Activated CD4-positive, alpha-beta T cell treated with anti-CD3 and anti-CD28 coated beads, Interleukin-2, amount 50 U/mL, for 24 hours (primary cell): ENCODE measurements around the gene EXOC1.
"Not testable (repeated sequence)": the region's sequence is repeated elsewhere in the genome, so short reads cannot be mapped to it uniquely, and the experiment has no call there.

Experiments
- DNase-seq, 2 donors: peaks; one replicate each; pipeline ENCODE4 v3.0.0-alpha.2; 2020; ENCODE audit warnings: low read depth in 1 of 2, low spot score in 1 of 2

The EXOC1 gene

GRCh38 chr4:55853484-55854046 lies at the start of gene EXOC1:
TSS of gene EXOC1 (plus strand) at chr4:55853648. CDS start at chr4:55858324, 4,676 bp downstream.
- DNase-seq, result peak; percentile 95 to 96

DNA sequence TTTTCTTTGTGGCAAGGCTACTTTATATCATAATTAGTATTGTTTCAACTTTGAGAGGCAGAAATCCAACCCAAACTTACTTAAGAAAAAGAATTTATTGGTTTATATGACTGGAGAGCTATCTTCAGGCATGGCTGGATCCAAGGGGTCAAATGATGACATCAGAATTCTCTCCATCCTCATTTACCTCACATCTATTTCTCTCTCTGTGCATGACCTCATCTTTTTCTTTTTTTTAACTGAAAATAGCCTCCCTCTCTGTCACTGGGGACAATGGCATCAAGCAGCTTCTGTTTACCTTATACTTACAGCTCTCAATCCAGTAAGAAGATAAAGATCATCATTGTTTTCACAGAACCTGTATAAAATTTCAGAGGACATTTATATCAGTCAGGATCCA lies 45.9 kb upstream of the EXOC1 start:
- no peak for DNase-seq

DNA sequence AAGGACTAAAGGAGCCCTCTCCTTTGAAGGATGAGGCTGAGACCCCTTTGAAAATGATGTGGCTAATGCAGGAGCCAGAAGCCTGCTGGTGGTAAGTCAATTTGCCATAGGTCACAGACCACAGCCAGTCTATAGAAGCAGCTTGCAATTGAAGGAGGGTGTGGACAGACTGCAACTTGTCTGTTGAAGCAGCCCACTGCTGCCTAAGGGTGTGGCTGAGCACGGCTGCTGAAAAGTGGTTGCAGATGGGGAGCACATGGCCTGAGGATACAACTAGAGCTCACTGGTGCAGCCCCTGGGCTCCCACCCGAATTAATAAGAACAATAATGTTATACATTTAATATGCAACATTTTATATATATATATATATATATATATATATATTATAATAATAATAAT lies 45.3 kb upstream of the EXOC1 start:
- DNase-seq, result no peak

GRCh38 chr4:55808632-55809031 lies 44.8 kb upstream of the EXOC1 start:
- DNase-seq, result no peak

DNA sequence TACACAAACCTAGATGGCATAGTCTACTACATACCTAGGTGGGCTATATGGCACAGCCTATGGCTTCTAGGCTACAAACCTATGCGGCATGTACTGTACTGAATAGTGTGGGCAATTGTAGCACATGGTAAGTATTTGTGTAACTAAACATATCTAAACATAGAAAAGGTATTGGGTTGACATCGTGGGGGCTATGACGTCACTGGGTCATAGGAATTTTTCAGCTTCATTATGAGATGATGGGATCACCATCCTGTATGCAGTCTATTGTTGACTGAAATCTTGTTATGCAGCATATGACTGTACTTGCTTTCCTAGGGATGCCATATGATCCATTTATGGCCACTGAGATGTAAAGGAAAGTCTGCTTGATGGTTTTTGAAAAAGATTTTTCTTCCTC lies 35.8 kb upstream of the EXOC1 start:
- DNase-seq, result no peak

- DNase-seq, result peak in 1 of 2 donors; percentile 1
These were observed 33.8 kb upstream of the EXOC1 start, which contains the start of gene EXOC1L for GRCh38 chr4:55819634-55820033. TSS of gene EXOC1L (plus strand) at chr4:55819790. CDS start at chr4:55820027, 237 bp downstream.

DNA sequence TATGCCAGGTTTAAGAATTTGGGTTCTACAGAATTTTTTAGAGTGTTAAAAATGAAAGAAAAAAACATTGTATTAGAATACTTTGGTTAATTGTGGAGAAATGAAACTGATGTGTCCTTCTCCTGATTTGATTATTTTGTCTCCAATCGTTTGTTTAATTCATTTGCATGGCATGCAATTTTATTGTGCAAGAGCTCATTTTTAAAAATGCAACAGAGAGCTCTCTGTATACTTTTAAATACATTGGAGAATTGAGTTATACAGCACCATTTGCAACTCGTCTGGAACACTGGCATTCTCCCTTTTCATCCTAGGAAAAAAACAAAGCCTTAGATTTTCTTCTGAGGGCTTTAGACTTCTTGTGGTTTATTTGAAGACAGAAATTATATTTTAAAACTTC lies 33.2 kb upstream of the EXOC1 start:
- no peak for DNase-seq

GRCh38 chr4:55822329-55822728 lies 31.1 kb upstream of the EXOC1 start:
- DNase-seq, result no peak

DNA sequence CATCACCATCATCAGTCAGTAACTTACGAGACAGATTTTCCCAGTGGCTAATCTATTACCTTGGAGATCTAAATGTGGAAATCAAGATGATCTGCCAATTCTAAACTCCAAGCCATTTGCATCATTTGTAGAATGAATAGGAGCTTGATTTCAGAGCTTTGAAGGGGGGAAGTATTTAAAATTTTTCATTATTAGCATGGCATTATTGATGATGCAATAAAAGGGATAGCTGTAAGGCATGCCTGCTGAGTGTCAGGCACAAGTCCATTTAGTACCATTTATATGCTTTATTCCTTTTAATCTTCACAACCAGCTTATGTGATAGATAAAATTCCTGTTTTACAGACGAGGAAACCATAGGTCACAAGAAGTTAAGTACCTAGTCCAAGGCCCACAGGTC lies 28.6 kb upstream of the EXOC1 start:
- DNase-seq, result no peak

DNA sequence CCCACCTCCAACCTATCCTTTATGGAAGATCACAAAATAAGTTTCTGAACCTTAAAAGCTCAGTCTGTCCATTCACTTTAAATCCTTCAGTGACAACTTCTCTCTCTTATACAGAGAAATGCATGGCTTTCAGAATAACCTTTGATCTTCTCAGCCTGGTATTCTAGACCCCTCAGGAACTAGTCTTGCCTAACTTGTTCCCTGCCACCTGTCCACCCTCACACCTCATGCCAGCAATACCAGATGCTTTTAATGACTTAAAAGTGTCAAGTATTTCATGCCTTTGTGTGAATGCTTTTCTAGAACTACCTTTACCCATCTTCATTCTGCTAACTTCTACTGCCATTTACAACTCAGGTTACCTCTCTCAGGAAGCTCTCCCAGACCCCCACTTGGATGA lies 26.5 kb upstream of the EXOC1 start:
- no peak for DNase-seq

GRCh38 chr4:55827582-55827981 lies 25.9 kb upstream of the EXOC1 start:
- DNase-seq, result no peak

DNA sequence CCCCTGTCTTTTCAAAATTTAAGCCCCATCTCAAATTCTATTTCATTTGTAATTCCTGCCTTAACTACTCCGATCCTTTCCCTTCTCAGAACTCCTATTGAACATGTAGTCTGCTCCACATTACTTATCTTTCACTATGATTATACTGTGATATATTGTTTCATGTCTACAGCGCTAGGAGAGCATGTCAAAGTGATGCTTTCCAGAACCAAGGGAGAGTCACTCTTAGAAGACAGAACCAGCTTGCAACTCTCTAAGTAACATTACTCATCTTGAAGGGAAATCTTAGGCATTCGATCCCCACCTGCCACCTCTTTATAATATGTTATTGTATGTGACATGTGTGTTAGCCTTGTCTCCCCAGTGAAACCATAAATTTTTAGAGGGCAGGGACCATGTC lies 23.4 kb upstream of the EXOC1 start:
- no peak for DNase-seq

GRCh38 chr4:55830716-55831115 lies 22.7 kb upstream of the EXOC1 start:
- DNase-seq, result no peak

DNA sequence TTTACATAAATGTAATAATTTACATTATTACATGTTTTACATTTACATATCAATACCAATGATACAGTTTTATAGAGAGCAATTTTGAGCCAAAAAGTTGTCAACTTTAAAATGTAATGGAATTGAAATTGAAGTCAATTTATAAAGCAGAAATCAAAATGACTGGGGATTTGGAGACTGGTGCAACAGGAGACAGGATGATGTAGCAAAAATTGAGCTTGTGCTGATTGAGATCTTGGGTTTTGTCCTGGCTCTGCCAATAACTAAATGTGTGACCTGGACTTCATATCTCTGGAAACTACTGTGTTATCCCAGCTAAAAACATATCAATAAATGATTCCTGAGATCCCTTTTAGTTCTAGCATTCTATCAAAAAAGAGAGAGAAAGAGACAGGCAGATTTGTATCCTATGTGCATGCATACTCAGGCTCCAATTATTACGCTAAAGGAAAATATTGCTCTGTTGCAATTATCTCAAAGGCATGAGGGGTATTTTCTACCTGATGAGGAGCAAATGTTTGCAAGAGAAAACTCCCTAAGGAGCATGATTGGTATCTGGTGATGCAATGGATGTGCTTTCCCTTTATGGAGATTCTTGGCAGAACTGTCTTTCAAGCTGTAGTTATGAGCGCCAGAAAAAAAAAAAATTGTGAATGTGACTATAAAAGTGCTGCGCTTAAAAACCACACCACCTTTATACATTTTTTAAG lies 19.2 kb upstream of the EXOC1 start:
- DNase-seq, result no peak

GRCh38 chr4:55837903-55838302 lies 15.5 kb upstream of the EXOC1 start:
- no peak for DNase-seq

GRCh38 chr4:55838356-55838755 lies 15.1 kb upstream of the EXOC1 start:
- no peak for DNase-seq

DNA sequence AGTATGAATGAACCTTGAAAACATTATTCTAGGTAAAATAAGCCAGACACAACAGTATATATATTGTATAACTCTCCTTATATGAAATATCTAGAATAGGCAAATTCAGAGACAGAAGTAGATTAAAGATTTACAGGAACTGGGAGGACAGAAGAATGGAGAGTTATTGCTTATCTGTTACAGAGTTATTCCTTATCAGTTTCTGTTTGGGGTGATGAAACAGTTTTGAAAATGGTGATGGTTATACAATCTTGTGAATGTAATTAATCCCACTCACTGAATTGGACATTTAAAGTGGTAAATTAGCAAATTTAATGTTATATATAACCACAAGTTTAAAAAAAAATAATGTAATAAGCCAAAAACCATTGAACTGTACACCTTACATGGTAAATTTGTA lies 14.5 kb upstream of the EXOC1 start:
- no peak for DNase-seq

- no peak for DNase-seq
These were observed 12.5 kb upstream of the EXOC1 start for GRCh38 chr4:55840956-55841355.

DNA sequence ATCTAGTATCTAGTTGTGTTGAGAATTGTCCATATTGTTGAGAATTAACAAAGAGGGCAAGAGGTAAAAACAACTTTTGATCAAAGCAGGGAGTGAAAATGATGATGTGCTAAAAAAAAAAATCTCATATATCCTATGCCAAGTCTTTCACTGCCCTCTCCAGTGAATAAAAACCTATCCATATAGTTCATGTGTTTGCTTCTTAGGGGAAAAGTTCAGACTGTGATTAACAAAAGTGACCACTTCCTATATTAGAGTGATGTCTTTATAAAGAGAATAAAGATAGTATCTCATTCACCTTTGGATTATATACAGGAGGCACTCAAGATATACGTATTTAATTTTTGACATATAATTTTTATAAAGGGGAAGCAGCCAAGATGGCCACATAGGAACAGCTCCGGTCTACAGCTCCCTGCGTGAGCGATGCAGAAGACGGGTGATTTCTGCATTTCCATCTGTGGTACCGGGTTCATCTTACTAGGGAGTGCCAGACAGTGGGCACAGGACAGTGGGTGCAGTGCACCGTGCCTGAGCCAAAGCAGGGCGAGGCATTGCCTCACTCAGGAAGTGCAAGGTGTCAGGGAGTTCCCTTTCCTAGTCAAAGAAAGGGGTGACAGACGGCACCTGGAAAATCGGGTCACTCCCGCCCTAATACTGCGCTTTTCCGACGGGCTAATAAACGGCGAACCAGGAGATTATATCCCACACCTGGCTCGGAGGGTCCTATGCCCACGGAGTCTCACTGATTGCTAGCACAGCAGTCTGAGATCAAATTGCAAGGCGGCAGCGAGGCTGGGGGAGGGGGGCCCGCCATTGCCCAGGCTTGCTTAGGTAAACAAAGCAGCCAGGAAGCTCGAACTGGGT lies 11.8 kb upstream of the EXOC1 start:
- not testable (repeated sequence) for DNase-seq

GRCh38 chr4:55842312-55842711 lies 11.1 kb upstream of the EXOC1 start:
- not testable (repeated sequence) for DNase-seq

- DNase-seq, result no peak
These were observed 3.7 kb upstream of the EXOC1 start for GRCh38 chr4:55849724-55850123.

DNA sequence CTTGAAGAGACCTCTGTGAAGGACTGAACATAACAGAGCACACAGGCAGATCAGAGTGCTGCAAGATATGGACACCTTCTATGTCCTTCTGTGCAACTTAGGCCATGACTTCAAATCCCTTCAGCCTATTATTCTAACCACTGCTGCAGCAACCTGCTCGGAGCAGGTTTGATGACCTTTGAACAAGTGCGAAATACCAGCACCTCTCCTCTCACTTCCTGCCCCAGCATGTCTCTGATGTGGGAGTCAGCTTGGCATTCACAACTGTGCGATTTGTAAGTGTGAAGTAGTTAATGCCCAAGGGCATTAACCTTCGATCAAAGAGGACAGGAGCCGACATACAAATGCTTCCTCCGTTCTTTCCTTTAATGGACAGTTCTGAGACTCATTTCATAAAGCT lies 1.6 kb upstream of the EXOC1 start:
- no peak for DNase-seq
